ENCODE measurements around the gene TAF1. TPM values are rescaled to one million over a fixed set of nuclear protein-coding genes. Genes with fewer than 3 reads are reported as not detected.
"Not testable (repeated sequence)": the region's sequence is repeated elsewhere in the genome, so short reads cannot be mapped to it uniquely, and the experiment has no call there.

Gene TAF1
- total and polyA plus RNA-seq, 5 donors, result 8.6 to 22.8 (median 21.8) TPM

DNA sequence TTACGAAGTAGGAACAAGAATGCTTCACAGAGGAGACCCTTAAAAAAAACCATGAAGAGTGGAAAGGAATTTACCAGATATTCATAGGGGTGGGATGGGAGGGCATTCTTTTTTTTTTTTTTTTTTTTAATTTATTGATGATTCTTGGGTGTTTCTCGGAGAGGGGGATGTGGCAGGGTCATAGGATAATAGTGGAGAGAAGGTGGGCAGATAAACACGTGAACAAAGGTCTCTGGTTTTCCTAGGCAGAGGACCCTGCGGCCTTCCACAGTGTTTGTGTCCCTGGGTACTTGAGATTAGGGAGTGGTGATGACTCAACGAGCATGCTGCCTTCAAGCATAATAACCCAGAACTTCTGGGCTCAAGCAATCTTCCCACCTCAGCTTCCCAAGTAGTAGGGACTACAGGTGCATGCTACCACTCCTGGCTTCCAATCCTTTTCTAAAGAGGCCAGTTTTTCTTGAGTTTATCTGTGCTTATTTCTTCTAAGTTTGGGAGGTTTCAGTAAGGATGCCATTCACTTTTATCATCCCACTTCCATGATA is 100.9 kb downstream of the TAF1 start:
- intact Hi-C loops (cut with DNase I), result no loop called here
- ATAC-seq (no peak), DNase-seq (no peak)
- Histone ChIP-seq H3K4me1 (ENCODE audit: control insufficient read depth, insufficient read depth, low read length) (no peaks in the 10 kb centered on the region), H3K27me3 (ENCODE audit: control insufficient read depth, insufficient read depth) (no peaks in the 10 kb centered on the region), H3K4me3 (ENCODE audit: low read length) (no peak overlapping the region), H3K27ac (ENCODE audit: low read length) (no peak overlapping the region), H3K9me3 (ENCODE audit: control insufficient read depth, low read length) (no peaks in the 10 kb centered on the region)
- 73% methylated on average over 5 of the region's 5 CpGs for WGBS

DNA sequence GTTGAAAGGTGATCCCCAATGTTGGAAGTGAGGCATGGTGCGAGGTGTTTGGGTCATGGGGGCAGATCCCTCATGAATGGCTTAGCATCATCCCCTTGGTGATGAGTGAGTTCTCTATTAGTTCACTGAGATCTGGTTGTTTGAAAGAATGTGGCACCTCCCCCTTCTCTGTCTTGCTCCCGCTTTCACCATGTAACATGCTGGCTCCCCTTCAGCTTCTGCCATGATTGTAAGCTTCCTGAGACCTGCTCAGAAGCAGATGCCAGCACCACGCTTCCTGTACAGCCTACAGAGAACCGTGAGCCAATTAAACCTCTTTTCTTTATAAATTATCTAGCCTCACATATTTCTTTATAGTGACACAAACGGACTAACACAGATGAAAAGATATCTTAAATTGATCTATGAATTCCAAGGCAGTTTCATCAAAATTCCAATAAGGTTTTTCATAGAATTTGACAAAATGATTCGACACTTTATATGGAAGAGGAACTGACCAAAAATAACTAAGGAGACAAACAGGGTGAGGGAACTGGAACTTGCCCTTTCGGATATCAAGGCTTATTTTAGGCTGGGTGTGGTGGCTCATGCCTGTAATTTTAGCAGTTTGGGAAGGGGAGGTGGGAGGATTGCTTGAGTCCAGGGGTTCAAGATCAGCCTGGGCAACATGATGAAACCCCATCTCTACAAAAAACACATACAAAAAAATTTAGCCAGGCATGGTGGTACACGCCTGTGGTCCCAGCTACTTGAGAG is 109.8 kb downstream of the TAF1 start:
- ATAC-seq, result no peak
- no peak for DNase-seq
- H3K9me3 ChIP-seq (ENCODE audit: control insufficient read depth, low read length), result no peaks in the 10 kb centered on the region
- no peak overlapping the region for H3K4me3 ChIP-seq (ENCODE audit: low read length)
- WGBS, result 70% methylated on average over 8 of the region's 8 CpGs
- no peaks in the 10 kb centered on the region for H3K4me1 ChIP-seq (ENCODE audit: control insufficient read depth, insufficient read depth, low read length)
- no peaks in the 10 kb centered on the region for H3K27me3 ChIP-seq (ENCODE audit: control insufficient read depth, insufficient read depth)
- no peak overlapping the region for H3K27ac ChIP-seq (ENCODE audit: low read length)
- intact Hi-C loops (cut with DNase I), result loop anchor here in 1 of 4 donors (10.0 kb wide), 1 partner anchor 69 kb away; no protein-coding TSS in a partner anchor

DNA sequence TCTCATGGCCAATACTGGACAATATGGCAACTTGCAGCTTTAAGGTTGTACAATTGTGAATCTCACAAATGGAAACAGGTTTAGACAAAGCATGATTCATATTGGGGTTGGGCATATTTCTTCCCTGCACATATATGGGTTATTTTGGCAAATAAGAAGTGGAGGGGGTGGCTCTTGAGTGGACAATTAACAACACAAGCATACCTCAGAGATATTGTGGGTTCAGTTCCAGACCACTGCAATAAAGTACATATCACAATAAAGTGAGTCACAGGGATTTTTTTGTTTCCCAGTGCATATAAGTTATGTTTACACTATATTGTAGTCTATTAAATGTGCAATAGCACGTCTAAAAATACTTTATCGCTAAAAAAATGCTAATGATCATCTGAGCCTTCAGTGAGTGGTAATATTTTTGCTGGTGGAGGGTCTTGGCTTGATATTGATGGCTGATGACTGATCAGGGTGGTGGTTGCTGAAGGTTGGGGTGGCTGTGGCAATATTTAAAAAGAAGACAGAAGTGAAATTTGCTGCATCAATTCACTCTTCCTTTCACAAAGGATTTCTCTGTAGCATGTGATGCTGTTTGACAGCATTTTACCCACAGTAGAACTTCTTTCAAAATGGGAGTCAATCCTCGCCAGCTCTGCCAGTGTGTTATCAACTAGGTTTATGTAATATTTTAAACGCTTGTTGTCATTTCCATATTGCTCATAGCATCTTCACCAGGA is 116.2 kb downstream of the TAF1 start:
- no peak overlapping the region for H3K27ac ChIP-seq (ENCODE audit: low read length)
- no peak overlapping the region for H3K4me3 ChIP-seq (ENCODE audit: low read length)
- DNase-seq (no peak), ATAC-seq (no peak)
- 84% methylated on average over 4 of the region's 4 CpGs for WGBS
- H3K4me1 ChIP-seq (ENCODE audit: control insufficient read depth, insufficient read depth, low read length), result no peaks in the 10 kb centered on the region
- intact Hi-C loops (cut with DNase I), result no loop called here
- no peaks in the 10 kb centered on the region for H3K27me3 ChIP-seq (ENCODE audit: control insufficient read depth, insufficient read depth)
- H3K9me3 ChIP-seq (ENCODE audit: control insufficient read depth, low read length), result no peaks in the 10 kb centered on the region

DNA sequence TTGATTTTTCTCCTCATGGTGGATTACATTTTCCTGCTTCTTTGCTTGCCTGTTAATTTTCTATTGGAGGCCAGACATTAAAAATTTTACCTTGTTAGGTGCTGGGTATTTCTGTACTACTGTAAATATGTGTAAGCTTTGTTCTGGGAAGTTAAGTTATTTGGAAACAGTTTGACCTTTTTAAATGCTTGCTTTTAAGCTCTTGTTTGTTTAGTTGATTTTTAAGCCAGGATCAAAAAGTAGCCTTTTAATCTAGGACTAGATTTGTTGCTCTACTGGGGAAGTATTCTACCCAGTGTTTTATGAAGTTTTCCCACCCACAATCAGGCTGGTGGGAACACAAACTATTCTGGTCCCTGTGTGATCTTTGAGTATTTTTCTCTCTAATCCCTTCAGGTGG is 121.7 kb downstream of the TAF1 start:
- Histone ChIP-seq H3K9me3 (ENCODE audit: control insufficient read depth, low read length) (no peaks in the 10 kb centered on the region), H3K4me3 (ENCODE audit: low read length) (no peak overlapping the region), H3K4me1 (ENCODE audit: control insufficient read depth, insufficient read depth, low read length) (no peaks in the 10 kb centered on the region), H3K27me3 (ENCODE audit: control insufficient read depth, insufficient read depth) (no peaks in the 10 kb centered on the region), H3K27ac (ENCODE audit: low read length) (no peak overlapping the region)
- DNase-seq (no peak), ATAC-seq (no peak)
- intact Hi-C loops (cut with DNase I), result no loop called here

DNA sequence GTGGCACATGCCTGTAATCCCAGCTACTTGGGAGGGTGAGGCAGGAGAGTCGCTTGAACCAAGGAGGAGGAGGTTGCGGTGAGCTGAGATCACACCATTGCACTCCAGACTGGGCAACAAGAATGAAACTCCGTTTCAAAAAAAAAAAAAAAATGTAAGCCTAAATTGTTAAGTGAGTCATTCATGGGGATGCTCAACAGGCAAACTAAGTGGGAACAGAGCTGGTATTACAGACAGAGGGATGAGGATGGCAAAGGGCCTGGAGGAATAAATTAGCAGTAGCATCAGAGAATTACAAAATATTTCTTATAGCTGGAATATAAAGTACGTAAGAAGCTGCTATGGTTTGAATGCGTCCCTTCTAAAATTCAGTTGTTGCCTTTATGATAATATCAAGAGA is 123.4 kb downstream of the TAF1 start:
- no peaks in the 10 kb centered on the region for H3K9me3 ChIP-seq (ENCODE audit: control insufficient read depth, low read length)
- no peaks in the 10 kb centered on the region for H3K4me1 ChIP-seq (ENCODE audit: control insufficient read depth, insufficient read depth, low read length)
- H3K27ac ChIP-seq (ENCODE audit: low read length), result no peak overlapping the region
- no peak overlapping the region for H3K4me3 ChIP-seq (ENCODE audit: low read length)
- WGBS, result 92% methylated on average over 5 of the region's 5 CpGs
- ATAC-seq (no peak), DNase-seq (no peak)
- intact Hi-C loops (cut with DNase I), result no loop called here
- H3K27me3 ChIP-seq (ENCODE audit: control insufficient read depth, insufficient read depth), result no peaks in the 10 kb centered on the region

DNA sequence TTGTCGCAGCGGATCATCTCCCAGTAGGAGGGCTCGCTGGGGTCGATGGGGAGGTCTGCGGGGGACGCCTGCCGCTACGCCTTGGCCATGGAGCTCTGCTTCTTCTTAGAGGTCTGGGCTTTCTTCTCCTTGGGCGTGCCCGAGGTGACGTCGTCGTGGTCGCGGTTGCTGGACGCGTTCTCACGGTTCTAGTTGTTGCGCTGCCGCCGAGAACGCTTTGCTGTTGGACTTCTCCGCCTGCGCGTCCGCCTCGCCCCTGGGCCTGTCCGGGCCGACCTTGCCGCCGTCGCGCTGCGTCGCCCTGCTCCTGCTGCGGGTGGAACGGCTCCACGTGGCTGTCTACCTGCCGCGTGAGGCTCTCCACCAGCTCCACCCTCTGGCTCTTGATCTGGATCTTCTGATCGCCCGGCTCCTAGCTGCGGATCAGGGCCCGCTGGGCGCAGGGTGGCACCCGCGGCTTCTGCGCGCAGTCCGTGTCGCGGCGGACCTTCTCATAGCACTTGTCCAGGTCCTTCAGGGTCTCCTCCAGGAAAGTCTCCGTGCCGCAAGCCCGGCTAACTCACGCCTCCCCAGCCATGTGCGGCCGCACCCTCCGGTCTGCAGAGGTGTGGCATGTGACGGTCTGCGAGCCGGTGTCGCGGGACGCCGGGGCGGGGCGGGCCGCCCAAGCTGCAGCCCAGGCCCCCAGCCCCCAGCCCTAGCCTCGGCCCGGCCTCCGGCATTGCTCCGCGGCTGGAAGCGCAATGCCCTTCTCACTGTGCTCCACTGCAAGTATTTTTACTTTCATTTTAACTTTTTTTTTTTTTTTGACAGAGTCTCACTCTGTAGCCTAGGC is 126.3 kb downstream of the TAF1 start:
- Histone ChIP-seq H3K4me1 (ENCODE audit: control insufficient read depth, insufficient read depth, low read length) (no peaks in the 10 kb centered on the region), H3K27me3 (ENCODE audit: control insufficient read depth, insufficient read depth) (no peaks in the 10 kb centered on the region), H3K27ac (ENCODE audit: low read length) (no peak overlapping the region), H3K9me3 (ENCODE audit: control insufficient read depth, low read length) (no peaks in the 10 kb centered on the region), H3K4me3 (ENCODE audit: low read length) (peak overlapping the region; percentile 58)
- DNase-seq (peak; percentile 54 to 84 (median 83)), ATAC-seq (peak; percentile 86 to 88)
- intact Hi-C loops (cut with DNase I), result no loop called here
- 2% methylated on average over 76 of the region's 76 CpGs for WGBS

DNA sequence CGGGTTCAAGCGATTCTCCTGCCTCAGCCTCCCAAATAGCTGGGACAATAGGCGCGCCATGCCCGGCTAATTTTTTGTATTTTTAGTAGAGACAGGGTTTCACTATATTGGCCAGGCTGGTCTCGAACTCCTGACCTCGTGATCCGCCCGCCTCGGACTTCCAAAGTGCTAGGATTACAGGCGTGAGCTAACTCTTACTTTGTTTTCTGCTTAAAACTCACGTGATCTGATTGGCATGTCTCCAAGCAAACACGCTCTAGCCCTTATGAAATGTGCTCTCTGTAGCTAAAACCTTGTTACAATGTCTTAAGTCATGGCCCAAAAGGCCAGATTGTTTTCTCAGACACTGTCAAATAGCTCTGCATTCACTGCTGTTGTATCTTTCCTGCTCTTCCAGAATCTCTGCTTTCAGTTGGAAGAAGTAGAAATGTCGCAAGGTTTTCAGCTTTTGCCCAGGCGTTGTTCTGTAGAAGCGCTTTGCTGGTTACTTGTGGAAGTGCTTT is 127.0 kb downstream of the TAF1 start:
- intact Hi-C loops (cut with DNase I), result no loop called here
- ATAC-seq (peak; percentile 40 to 57), DNase-seq (peak in 2 of 3 donors; percentile 18 to 53)
- Histone ChIP-seq H3K27ac (ENCODE audit: low read length) (no peak overlapping the region), H3K9me3 (ENCODE audit: control insufficient read depth, low read length) (no peaks in the 10 kb centered on the region), H3K4me1 (ENCODE audit: control insufficient read depth, insufficient read depth, low read length) (no peaks in the 10 kb centered on the region), H3K4me3 (ENCODE audit: low read length) (peak overlapping the region; percentile 58), H3K27me3 (ENCODE audit: control insufficient read depth, insufficient read depth) (no peaks in the 10 kb centered on the region)
- WGBS, result 49% methylated on average over 16 of the region's 16 CpGs

DNA sequence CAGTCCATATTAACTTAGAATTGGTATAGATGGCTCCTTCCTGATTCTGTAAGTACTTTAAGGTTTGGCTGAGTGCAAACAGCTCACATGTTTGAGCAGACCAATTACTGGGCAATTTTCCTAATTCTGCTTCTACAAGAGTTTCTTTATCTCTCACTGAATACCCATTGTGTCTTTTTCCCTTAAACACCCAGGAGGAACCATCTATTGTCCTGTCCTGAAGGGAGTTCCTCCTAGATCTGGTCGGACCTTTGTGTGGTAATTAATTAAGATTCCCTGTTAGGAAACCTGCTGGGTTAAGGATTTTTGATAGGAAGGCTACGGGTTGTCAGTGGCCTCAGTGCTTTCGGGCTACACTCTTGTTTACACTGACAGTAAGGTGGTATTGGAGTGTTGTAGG is 129.8 kb downstream of the TAF1 start:
- DNase-seq; H3K9me3 ChIP-seq (ENCODE audit: control insufficient read depth, low read length); H3K4me3 ChIP-seq (ENCODE audit: low read length); ATAC-seq; H3K27me3 ChIP-seq (ENCODE audit: control insufficient read depth, insufficient read depth); intact Hi-C loops (cut with DNase I); H3K27ac ChIP-seq (ENCODE audit: low read length); H3K4me1 ChIP-seq (ENCODE audit: control insufficient read depth, insufficient read depth, low read length): not testable (repeated sequence)
- WGBS, result 74% methylated on average over 3 of the region's 3 CpGs

DNA sequence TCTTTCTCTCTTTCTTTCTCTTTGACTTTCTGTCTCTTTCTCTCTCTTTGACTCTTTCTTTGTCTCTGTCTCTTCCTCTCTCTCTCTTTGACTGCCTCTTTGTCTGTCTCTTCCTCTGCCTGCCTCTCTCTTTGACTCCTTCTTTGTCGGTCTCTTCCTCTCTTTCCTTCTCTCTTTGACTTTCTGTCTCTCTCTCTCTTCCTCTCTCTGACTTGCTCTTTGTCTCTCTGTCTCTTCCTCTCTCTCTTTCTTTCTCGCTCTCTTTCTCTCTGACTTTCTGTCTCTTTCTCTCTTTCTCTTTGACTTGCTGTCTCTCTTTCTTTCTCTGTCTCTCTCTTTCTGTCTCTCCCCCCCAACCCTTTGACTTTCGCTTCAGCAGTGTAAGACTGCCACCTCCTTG is 130.3 kb downstream of the TAF1 start:
- Histone ChIP-seq H3K27me3 (ENCODE audit: control insufficient read depth, insufficient read depth) (no peaks in the 10 kb centered on the region), H3K4me3 (ENCODE audit: low read length) (no peak overlapping the region), H3K9me3 (ENCODE audit: control insufficient read depth, low read length) (no peaks in the 10 kb centered on the region), H3K27ac (ENCODE audit: low read length) (no peak overlapping the region), H3K4me1 (ENCODE audit: control insufficient read depth, insufficient read depth, low read length) (no peaks in the 10 kb centered on the region)
- intact Hi-C loops (cut with DNase I), result no loop called here
- ATAC-seq (no peak), DNase-seq (no peak)
- WGBS, result 87% methylated on average over 3 of the region's 3 CpGs

DNA sequence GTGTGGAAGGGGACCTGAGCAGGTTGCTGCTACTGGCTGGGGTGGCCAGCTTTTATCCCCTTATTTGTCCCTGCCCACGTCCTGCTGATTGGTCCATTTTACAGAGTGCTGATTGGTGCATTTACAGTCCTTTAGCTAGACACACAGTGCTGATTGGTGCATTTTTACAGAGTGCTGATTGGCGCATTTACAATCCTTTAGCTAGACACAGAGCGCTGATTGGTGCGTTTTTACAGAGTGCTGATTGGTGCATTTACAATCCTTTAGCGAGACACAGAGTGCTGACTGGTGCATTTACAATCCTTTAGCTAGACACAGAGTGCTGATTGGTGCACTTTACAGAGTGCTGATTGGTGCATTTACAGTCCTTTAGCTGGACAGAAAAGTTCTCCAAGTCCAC is 135.9 kb downstream of the TAF1 start:
- H3K4me1 ChIP-seq (ENCODE audit: control insufficient read depth, insufficient read depth, low read length); H3K4me3 ChIP-seq (ENCODE audit: low read length); DNase-seq; H3K27me3 ChIP-seq (ENCODE audit: control insufficient read depth, insufficient read depth); ATAC-seq; H3K9me3 ChIP-seq (ENCODE audit: control insufficient read depth, low read length); H3K27ac ChIP-seq (ENCODE audit: low read length); intact Hi-C loops (cut with DNase I): not testable (repeated sequence)
- WGBS, result 98% methylated on average over 5 of the region's 5 CpGs

Data from right cardiac atrium (tissue), 5 donors.